Pulmonary artery endothelial cell (primary cell): ENCODE results near the gene DNLZ. TPM values are rescaled to one million over a fixed set of nuclear protein-coding genes. Genes with fewer than 3 reads are reported as not detected.

Source experiments
- DNase-seq: peaks from one replicate; pipeline ENCODE4 v3.0.0-alpha.2; 2011; ENCODE audit warnings: low read depth, low spot score
- total RNA-seq: library from RNA; depleted of rRNA; stranded (reverse); fragments of >200 nt; gene quantifications from 2 replicates; pipeline ENCODE4 v1.2.3, GENCODE V29; 2014

The DNLZ gene
- total RNA-seq, 1 donor from 2014 or later = 15.7 TPM

GRCh38 chr9:136396219-136396515 is 32.6 kb upstream of the DNLZ start:
- no peak for DNase-seq

GRCh38 chr9:136395345-136396218 is 32.0 kb upstream of the DNLZ start:
- DNase-seq = no peak

GRCh38 chr9:136395020-136395340 is 31.4 kb upstream of the DNLZ start:
- no peak for DNase-seq

DNA sequence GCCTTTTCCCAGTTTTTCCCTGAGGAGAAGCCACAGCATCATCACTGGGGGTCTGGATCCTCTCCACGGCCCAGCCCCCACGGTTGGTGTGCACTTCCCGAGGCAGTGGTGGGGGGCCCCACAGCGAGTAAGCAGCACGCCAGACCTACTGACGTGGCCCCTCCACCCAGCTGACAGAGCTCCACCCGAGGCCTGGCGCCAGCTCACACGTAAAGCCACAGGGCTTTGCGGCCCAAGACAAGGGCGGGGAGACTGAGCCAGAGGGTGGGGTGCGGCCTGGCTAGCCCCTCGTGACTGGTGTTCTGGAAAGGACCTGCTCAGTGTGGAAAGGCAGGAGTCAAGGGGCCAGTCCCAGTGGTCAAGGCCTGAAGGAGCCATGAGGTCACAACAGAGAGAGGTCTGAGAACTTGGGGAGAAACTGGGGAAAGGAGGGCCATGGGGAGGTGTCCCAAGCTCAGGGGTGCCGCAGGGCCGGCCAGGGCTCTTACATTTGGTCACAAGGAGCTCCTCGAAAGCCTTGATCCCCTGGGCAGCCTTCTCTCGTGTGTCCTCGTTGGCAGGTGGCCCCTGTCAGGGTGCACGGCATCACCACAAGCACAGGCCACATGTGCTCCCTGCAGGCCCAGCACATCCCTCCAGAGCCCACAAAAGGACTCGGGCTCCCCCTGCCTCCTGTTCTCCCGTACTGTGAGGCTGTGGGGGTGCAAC is 30.9 kb upstream of the DNLZ start:
- DNase-seq = no peak

DNA sequence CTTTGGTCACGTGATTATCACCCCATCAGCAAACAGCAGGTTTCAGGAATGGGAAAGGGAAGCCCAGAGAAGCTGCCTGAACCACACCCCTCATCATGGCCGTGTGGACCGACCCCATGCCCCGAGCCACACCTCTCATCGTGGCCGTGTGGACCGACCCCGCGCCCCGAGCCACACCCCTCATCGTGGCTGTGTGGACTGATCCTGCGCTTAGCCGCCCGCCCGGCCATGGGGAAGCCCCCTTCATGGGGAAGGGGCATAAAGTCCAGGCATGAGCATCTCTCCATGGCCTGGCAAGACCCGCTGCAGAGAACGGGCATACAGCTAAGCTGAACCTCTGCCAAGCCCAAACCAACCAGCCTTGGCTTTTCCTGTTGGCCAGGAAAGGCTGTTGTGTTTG is 30.0 kb upstream of the DNLZ start:
- no peak for DNase-seq

GRCh38 chr9:136392538-136393449 is 29.2 kb upstream of the DNLZ start:
- no peak for DNase-seq

GRCh38 chr9:136391737-136392537 is 28.4 kb upstream of the DNLZ start:
- DNase-seq = no peak

GRCh38 chr9:136389396-136389795 is 25.9 kb upstream of the DNLZ start:
- no peak for DNase-seq

GRCh38 chr9:136387217-136387616 is 23.7 kb upstream of the DNLZ start:
- DNase-seq = no peak

DNA sequence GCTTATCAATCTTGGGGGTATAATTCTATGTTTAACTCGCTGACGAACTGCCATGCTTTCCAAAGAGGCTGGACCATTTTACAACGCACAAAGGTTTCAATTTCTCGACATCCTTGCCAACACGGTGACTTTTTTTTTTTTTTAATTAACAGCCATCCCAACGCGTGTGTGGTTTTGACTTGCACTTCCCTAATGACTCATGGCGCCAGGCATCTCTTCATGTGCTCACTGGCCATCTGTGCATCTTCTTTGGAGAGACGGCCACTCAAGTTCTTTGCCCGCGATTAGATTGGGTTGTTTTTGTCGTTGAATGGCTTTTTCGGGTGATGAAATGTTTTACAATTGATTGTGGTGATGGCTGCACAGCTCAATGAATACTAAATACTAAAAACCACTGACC is 22.5 kb upstream of the DNLZ start:
- no peak for DNase-seq

- no peak for DNase-seq
These were observed 21.5 kb upstream of the DNLZ start for GRCh38 chr9:136385015-136385414.

GRCh38 chr9:136383436-136383835 is 19.9 kb upstream of the DNLZ start:
- no peak for DNase-seq

- no peak for DNase-seq
These were observed 18.5 kb upstream of the DNLZ start for GRCh38 chr9:136381966-136382513.

DNA sequence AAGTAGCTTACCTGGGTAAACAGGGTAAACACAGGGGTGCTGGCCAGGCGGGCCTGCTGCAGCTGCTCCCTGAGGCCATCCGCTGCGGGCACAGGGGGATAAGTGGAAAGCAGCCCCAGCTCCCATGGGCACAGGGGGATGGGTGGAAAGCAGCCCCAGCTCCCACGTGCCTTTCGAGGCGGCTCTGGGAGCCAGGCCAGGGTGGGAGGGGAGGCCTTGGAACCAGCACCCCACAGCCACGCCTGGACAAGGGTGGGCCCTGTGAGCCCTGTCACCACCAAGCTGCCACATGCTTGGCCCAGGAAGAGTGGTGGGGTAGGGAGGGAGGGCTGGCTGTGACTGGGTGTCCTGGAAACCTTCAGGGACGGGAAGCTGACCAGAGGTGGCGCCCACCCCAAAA is 17.8 kb upstream of the DNLZ start:
- DNase-seq = no peak

DNA sequence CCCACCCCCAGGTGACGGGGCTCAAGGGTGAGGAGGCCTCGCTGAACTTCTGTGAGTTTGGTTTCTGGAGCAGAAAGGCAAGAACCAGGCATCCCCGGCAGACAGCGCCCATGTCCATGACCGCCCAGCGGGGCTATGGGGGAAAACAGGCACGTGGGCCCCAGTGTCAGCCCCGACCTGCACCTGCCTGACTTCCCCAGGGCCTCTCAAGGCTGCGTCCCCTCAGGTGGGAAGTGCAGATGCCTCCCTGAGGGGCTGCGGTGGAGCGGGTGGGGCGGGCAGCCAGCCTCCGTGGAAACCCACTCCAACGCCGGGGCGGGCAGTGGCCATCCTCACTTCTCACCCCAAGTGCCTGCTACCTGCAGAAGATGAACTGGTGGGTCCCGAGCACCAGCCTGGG is 16.8 kb upstream of the DNLZ start:
- no peak for DNase-seq

DNA sequence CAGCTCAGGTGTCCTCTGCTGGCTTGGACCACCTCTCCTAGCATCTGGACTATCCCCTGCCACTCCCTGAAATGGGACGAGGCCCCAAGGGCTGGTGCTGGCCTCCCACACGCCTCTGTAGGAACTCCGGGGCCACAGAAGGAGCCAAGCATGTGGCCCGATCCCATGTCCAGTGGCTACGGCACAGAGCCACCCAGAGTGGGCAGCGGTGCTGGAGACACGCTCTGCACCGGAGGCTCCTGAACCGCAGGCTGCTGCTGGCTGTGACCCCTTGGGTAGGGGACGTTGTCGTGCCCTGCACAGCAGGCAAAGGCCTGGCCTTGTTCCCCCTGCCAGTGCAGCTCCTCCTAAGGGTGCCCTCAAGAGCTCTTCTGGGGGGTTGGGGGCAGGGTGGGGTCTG is 16.3 kb upstream of the DNLZ start:
- DNase-seq = no peak

DNA sequence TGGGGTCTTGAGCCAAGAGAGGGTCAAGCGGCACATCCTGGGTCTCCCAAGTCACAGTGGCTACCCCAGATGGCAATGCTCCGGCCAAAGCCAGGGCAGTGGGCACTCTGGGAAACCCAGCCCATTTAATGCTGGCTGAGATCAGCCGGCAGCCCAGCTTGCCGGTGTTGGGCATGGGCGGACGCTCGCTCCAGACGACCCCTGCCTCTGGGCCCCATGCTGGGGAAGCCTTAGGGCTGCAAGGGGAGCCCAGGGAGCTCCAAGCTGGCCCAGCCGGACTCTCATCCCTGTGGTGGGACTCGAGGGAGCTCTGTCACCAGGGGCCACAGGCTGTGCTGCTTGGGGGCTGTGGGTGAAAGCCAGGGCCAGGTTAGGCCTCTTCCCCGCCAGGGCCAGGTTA is 15.9 kb upstream of the DNLZ start:
- no peak for DNase-seq

- DNase-seq = no peak
These were observed 15.4 kb upstream of the DNLZ start for GRCh38 chr9:136379003-136379287.

GRCh38 chr9:136378170-136379002 is 14.8 kb upstream of the DNLZ start:
- DNase-seq = no peak
